NB4 (cell line): ENCODE results near the gene CAB39.

ENCODE experiments used
- CTCF ChIP-seq: IDR thresholded peaks from one replicate; pipeline ENCODE4 v1.5.1; 2012; ENCODE audit warnings: low read depth, low read length
- MYC ChIP-seq: IDR thresholded peaks from 2 replicates; pipeline ENCODE4 v1.6.1; 2011; ENCODE audit warnings: low read depth, low read length
- POLR2A ChIP-seq: IDR thresholded peaks from 2 replicates; pipeline ENCODE4 v1.6.1; 2011; ENCODE audit warnings: mild to moderate bottlenecking; ENCODE audit not compliant: insufficient read length; ENCODE audit errors: extremely low read depth

DNA sequence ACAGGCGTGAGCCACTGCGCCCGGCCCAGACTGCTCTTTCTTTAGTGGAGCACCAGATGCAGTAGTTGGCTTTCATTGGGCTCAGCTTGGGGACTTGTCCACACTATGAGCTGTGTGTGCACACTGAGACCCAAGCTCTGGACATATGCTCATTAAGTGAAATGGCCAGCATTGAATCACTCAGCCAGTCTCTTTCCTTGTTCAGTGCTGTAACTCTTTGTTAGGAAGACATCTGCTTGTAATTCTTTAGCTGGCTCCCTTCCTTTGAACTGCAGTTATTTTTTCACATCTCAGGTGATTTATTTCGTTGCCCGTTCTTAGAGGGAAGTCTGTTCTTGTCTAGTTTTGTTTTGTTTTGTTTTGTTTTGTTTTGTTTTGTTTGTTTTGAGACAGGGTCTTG, 70.5 kb downstream of the CAB39 start:
- TF ChIP-seq CTCF (no peak), POLR2A (no peak), MYC (no peak)
